K562 (cell line): ENCODE results near the gene GDF15. TPM values are rescaled to one million over a fixed set of nuclear protein-coding genes. Genes with fewer than 3 reads are reported as not detected.

Source experiments
- ASH1L ChIP-seq: fragments of 450-650 bp; IDR thresholded peaks from 2 replicates; pipeline ENCODE4 v1.6.1; 2018; ENCODE audit warnings: borderline replicate concordance, mild to moderate bottlenecking, low read depth; ENCODE audit not compliant: partially characterized antibody
- BACH1 ChIP-seq: fragments of 200-800 bp; sonication (Bioruptor generic); IDR thresholded peaks from 2 replicates; pipeline ENCODE4 v1.6.1; 2016; ENCODE audit warnings: missing genetic modification characterization, missing compliant biosample characterization
- BCL6 ChIP-seq: fragments of 250-450 bp; sonication (Bioruptor Pico); IDR thresholded peaks from 2 replicates; pipeline ENCODE4 v1.4.0; 2020
- BRCA1 ChIP-seq, 2 experiments: fragments of 450-650 bp in 1 of 2; sonication (generic) in 1 of 2; formaldehyde crosslinking in 1 of 2; IDR thresholded peaks; 2 replicates each; pipeline versions ENCODE4 v1.5.0 to v1.6.1; 2017 to 2020; ENCODE audit warnings: mild to moderate bottlenecking in 1 of 2, missing genetic modification reagents in 1 of 2
- DACH1 ChIP-seq: fragments of 450-650 bp; IDR thresholded peaks from 2 replicates; pipeline ENCODE4 v1.6.1; 2018; ENCODE audit not compliant: partially characterized antibody
- ELF4 ChIP-seq: fragments of 450-650 bp; formaldehyde crosslinking; IDR thresholded peaks from 2 replicates; pipeline ENCODE4 v1.4.0; 2022; ENCODE audit warnings: missing genetic modification characterization
- ERF ChIP-seq: fragments of 450-650 bp; formaldehyde crosslinking; IDR thresholded peaks from 2 replicates; pipeline ENCODE4 v1.4.0; 2020; ENCODE audit warnings: mild to moderate bottlenecking, mixed read lengths
- MTA3 ChIP-seq: fragments of 450-650 bp; formaldehyde crosslinking; IDR thresholded peaks from 2 replicates; pipeline ENCODE4 v1.6.1; 2017; ENCODE audit warnings: mild to moderate bottlenecking, borderline replicate concordance
- SAFB ChIP-seq: fragments of 200-400 bp; formaldehyde crosslinking; IDR thresholded peaks from 2 replicates; pipeline ENCODE4 v1.6.1; 2017; ENCODE audit warnings: low read depth, low read length, borderline replicate concordance
- SP1 ChIP-seq: sonication (generic); formaldehyde crosslinking; IDR thresholded peaks from 2 replicates; pipeline ENCODE4 v1.8.1; 2022; ENCODE audit warnings: mild to moderate bottlenecking, missing genetic modification reagents
- SUPT5H ChIP-seq: fragments of 450-650 bp; IDR thresholded peaks from 2 replicates; pipeline ENCODE4 v1.6.1; 2016
- XRCC5 ChIP-seq: fragments of 200-400 bp; formaldehyde crosslinking; IDR thresholded peaks from 2 replicates; pipeline ENCODE4 v1.6.1; 2017; ENCODE audit warnings: low read depth, mild to moderate bottlenecking, low read length
- ZBTB17 ChIP-seq: fragments of 450-650 bp; formaldehyde crosslinking; IDR thresholded peaks from 2 replicates; pipeline ENCODE4 v1.4.0; 2020; ENCODE audit warnings: mild to moderate bottlenecking
- ZNF263 ChIP-seq: sonication (generic); formaldehyde crosslinking; IDR thresholded peaks from 2 replicates; pipeline ENCODE4 v1.8.0; 2022; ENCODE audit warnings: mild to moderate bottlenecking, missing genetic modification reagents, borderline replicate concordance
- polyA plus RNA-seq, 8 experiments: library from polyadenylated mRNA; depleted of rRNA in 4 of 8; stranded (reverse) in 5 of 8; unstranded in 3 of 8; fragments of >200 nt; fragmentation: Nextera tagmentation in 2 of 8; fragmentation: Illumina TruSeq in 1 of 8; extraction: Ambion mirVana in 2 of 8; extraction: Trizol in 1 of 8; gene quantifications; 2 replicates each; pipeline versions ENCODE4 v1.2.1 to v1.2.3, GENCODE V29; 2011 to 2014; ENCODE audit warnings: inconsistent platforms in 1 of 8, missing spikeins in 1 of 8
- total RNA-seq, 7 experiments: library from RNA; depleted of rRNA in 6 of 7; stranded (reverse); fragments of >200 nt in 6 of 7; fragmentation: Illumina TruSeq in 2 of 7; extraction: Trizol in 2 of 7; gene quantifications; 2 replicates each; pipeline versions ENCODE4 v1.2.1 to v1.2.3, GENCODE V29; 2011 to 2021; ENCODE audit warnings: low replicate concordance in 1 of 7
- TF ChIP-seq, protein P1 (sequence below): fragments of 450-650 bp; IDR thresholded peaks from 2 replicates; pipeline ENCODE4 v1.6.1; 2016; ENCODE audit warnings: mild to moderate bottlenecking, moderate library complexity
- TF ChIP-seq, protein P2 (sequence below): fragments of 450-650 bp; IDR thresholded peaks from 2 replicates; pipeline ENCODE4 v1.6.1; 2016; ENCODE audit warnings: antibody characterized with exemption

Gene GDF15
- total and polyA plus RNA-seq, 9 of the 15 experiments (the other 6 are each of a cell fraction or from before 2014, with no cell fraction given): 2.3 to 82.4 (median 12.5) TPM

DNA sequence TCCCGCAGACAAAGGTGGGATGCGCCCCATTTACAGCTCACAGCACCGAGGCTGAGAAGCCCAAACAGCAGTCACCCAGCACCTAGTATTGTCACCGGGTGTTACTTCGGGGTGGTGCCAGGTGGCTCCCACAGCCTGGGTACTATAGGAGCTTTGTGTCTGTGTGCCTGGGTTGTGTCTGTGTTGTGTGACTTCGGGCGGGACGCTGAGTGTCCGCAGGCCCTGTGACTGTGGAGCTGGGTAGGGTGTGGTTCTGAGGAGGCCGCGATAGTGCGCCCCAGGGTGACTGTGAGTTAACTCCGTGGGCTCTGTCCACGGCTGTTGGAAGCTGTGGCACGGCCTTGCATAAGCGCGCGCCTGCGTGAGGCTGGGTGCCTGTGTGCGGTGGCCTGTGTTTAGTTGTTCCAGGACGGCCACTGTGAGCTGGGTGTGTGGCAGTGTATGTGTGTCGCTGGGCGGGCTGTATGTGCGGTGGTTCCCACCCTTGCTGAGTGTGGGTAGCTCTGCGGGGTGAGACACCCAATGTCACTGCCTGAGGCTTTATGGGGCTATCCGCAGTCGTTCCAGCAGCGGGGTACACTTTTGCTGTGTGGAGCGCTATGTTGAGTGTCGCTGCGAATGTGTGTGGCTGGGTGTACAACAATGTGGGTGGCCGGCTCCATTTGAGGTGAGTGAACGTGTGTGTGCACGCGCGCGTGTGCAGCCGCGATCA, 32.7 kb downstream of the GDF15 start (continued):
- TF ChIP-seq, protein P1, sequence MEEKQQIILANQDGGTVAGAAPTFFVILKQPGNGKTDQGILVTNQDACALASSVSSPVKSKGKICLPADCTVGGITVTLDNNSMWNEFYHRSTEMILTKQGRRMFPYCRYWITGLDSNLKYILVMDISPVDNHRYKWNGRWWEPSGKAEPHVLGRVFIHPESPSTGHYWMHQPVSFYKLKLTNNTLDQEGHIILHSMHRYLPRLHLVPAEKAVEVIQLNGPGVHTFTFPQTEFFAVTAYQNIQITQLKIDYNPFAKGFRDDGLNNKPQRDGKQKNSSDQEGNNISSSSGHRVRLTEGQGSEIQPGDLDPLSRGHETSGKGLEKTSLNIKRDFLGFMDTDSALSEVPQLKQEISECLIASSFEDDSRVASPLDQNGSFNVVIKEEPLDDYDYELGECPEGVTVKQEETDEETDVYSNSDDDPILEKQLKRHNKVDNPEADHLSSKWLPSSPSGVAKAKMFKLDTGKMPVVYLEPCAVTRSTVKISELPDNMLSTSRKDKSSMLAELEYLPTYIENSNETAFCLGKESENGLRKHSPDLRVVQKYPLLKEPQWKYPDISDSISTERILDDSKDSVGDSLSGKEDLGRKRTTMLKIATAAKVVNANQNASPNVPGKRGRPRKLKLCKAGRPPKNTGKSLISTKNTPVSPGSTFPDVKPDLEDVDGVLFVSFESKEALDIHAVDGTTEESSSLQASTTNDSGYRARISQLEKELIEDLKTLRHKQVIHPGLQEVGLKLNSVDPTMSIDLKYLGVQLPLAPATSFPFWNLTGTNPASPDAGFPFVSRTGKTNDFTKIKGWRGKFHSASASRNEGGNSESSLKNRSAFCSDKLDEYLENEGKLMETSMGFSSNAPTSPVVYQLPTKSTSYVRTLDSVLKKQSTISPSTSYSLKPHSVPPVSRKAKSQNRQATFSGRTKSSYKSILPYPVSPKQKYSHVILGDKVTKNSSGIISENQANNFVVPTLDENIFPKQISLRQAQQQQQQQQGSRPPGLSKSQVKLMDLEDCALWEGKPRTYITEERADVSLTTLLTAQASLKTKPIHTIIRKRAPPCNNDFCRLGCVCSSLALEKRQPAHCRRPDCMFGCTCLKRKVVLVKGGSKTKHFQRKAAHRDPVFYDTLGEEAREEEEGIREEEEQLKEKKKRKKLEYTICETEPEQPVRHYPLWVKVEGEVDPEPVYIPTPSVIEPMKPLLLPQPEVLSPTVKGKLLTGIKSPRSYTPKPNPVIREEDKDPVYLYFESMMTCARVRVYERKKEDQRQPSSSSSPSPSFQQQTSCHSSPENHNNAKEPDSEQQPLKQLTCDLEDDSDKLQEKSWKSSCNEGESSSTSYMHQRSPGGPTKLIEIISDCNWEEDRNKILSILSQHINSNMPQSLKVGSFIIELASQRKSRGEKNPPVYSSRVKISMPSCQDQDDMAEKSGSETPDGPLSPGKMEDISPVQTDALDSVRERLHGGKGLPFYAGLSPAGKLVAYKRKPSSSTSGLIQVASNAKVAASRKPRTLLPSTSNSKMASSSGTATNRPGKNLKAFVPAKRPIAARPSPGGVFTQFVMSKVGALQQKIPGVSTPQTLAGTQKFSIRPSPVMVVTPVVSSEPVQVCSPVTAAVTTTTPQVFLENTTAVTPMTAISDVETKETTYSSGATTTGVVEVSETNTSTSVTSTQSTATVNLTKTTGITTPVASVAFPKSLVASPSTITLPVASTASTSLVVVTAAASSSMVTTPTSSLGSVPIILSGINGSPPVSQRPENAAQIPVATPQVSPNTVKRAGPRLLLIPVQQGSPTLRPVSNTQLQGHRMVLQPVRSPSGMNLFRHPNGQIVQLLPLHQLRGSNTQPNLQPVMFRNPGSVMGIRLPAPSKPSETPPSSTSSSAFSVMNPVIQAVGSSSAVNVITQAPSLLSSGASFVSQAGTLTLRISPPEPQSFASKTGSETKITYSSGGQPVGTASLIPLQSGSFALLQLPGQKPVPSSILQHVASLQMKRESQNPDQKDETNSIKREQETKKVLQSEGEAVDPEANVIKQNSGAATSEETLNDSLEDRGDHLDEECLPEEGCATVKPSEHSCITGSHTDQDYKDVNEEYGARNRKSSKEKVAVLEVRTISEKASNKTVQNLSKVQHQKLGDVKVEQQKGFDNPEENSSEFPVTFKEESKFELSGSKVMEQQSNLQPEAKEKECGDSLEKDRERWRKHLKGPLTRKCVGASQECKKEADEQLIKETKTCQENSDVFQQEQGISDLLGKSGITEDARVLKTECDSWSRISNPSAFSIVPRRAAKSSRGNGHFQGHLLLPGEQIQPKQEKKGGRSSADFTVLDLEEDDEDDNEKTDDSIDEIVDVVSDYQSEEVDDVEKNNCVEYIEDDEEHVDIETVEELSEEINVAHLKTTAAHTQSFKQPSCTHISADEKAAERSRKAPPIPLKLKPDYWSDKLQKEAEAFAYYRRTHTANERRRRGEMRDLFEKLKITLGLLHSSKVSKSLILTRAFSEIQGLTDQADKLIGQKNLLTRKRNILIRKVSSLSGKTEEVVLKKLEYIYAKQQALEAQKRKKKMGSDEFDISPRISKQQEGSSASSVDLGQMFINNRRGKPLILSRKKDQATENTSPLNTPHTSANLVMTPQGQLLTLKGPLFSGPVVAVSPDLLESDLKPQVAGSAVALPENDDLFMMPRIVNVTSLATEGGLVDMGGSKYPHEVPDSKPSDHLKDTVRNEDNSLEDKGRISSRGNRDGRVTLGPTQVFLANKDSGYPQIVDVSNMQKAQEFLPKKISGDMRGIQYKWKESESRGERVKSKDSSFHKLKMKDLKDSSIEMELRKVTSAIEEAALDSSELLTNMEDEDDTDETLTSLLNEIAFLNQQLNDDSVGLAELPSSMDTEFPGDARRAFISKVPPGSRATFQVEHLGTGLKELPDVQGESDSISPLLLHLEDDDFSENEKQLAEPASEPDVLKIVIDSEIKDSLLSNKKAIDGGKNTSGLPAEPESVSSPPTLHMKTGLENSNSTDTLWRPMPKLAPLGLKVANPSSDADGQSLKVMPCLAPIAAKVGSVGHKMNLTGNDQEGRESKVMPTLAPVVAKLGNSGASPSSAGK: peak; percentile 80
- peak; percentile 17; the same call in 1 of the 2 replicates for TF ChIP-seq XRCC5
- no peak for TF ChIP-seq ASH1L
- peak; percentile 42 for TF ChIP-seq SUPT5H
- 0 out of 2 replicates have a peak, but pooled peaks have one; percentile 33 for TF ChIP-seq ZNF263 (CRISPR knock-in tag)
- peak; percentile 58; the same call in 1 of the 2 replicates for TF ChIP-seq BCL6 (CRISPR knock-in tag)
- peak; percentile 53 for TF ChIP-seq ZBTB17 (CRISPR knock-in tag)
- no peak for TF ChIP-seq BACH1 (tag)
- no peak for TF ChIP-seq ERF (CRISPR knock-in tag)
- peak; percentile 75; the same call in 1 of the 2 replicates for TF ChIP-seq ELF4 (CRISPR knock-in tag)
- TF ChIP-seq SP1 (CRISPR knock-in tag): peak; percentile 45; the same call in 1 of the 2 replicates
- TF ChIP-seq SAFB: peak; percentile 87; the same call in 1 of the 2 replicates
- TF ChIP-seq MTA3: peak; percentile 91
- TF ChIP-seq, protein P2, sequence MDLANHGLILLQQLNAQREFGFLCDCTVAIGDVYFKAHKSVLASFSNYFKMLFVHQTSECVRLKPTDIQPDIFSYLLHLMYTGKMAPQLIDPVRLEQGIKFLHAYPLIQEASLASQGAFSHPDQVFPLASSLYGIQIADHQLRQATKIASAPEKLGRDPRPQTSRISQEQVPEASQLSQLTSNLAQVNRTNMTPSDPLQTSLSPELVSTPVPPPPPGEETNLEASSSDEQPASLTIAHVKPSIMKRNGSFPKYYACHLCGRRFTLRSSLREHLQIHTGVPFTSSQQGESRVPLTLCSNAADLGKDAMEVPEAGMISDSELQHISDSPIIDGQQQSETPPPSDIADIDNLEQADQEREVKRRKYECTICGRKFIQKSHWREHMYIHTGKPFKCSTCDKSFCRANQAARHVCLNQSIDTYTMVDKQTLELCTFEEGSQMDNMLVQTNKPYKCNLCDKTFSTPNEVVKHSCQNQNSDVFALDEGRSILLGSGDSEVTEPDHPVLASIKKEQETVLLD: peak; percentile 90
- TF ChIP-seq BRCA1 (IDR thresholded peaks at IDR 0.05): no peak
- no peak for TF ChIP-seq BRCA1 (CRISPR knock-in tag; IDR thresholded peaks at IDR 0.05)
- TF ChIP-seq DACH1: peak; percentile 79
